Adrenal gland (tissue), 12 donors: ENCODE measurements around the gene MS4A13. TPM values are rescaled to one million over a fixed set of nuclear protein-coding genes. Genes with fewer than 3 reads are reported as not detected.
"Not testable (repeated sequence)": the region's sequence is repeated elsewhere in the genome, so short reads cannot be mapped to it uniquely, and the experiment has no call there.

ENCODE experiments used
- DNase-seq, 7 donors: peaks; one replicate each; pipeline ENCODE4 v3.0.0-alpha.2; 2019 to 2020
- H3K27ac ChIP-seq, 5 donors: fragments of 200-600 bp; sonication (generic) in 4 of 5; 1 replicate in 3 of 5; 2 replicates in 2 of 5; pipeline versions ENCODE4 v1.5.1 to v1.8.0; 2016 to 2020; ENCODE audit warnings: mild to moderate bottlenecking in 1 of 5
- H3K27me3 ChIP-seq: fragments of 200-600 bp; 2 replicates; pipeline ENCODE4 v1.8.0; 2021
- H3K36me3 ChIP-seq, 2 donors: fragments of 200-600 bp; replicated peaks in 1 of 2; 1 replicate in 1 of 2; 2 replicates in 1 of 2; pipeline versions ENCODE4 v1.5.1 to v1.8.0; 2018 to 2022
- H3K4me1 ChIP-seq, 2 donors: fragments of 200-600 bp; replicated peaks in 1 of 2; 1 replicate in 1 of 2; 2 replicates in 1 of 2; pipeline versions ENCODE4 v1.5.1 to v1.8.0; 2018 to 2021
- H3K4me3 ChIP-seq, 4 donors: fragments of 200-600 bp; sonication (generic) in 3 of 4; one replicate each; pipeline ENCODE4 v1.5.1; 2016 to 2018
- H3K9me3 ChIP-seq, 3 donors: fragments of 200-600 bp; sonication (generic) in 1 of 3; replicated peaks in 1 of 3; 1 replicate in 2 of 3; 2 replicates in 1 of 3; pipeline versions ENCODE4 v1.5.1 to v1.8.0; 2016 to 2021
- POLR2A ChIP-seq, 2 donors: fragments of 450-650 bp; IDR thresholded peaks; one replicate each; pipeline ENCODE4 v1.6.1; 2017; ENCODE audit warnings: antibody characterized with exemption in 2 of 2, mild to moderate bottlenecking in 2 of 2, moderate library complexity in 1 of 2
- WGBS, 4 donors: extraction: QIAGEN DNeasy Blood & Tissue Kit in 2 of 4; methylation state at CpG; one replicate each; pipeline versions ENCODE4 v1.1.5 to v1.1.7; 2013 to 2017; 5-methylcytosine and 5-hydroxymethylcytosine counted together
- intact Hi-C, 2 donors: fragments of 100-400 bp; cut with DNase I; formaldehyde crosslinking; loops; one replicate each; pipeline versions ENCODE4 v1.14.1 to v1.15.0; 2022 to 2023
- polyA plus RNA-seq, 3 donors: library from polyadenylated mRNA; stranded (reverse); fragments of 200-250 nt in 2 of 3; fragments of 350-450 nt in 1 of 3; fragmentation: Illumina TruSeq in 1 of 3; extraction: RNeasy Lipid Tissue Mini Kit (QIAGEN cat#74804) in 1 of 3; gene quantifications; one replicate each; pipeline ENCODE4 v1.2.3, GENCODE V29; 2013 to 2014
- total RNA-seq, 9 donors: library from RNA; depleted of rRNA in 4 of 9; stranded (reverse); fragments of >200 nt in 4 of 9; fragments of 120-200 nt in 1 of 9; fragmentation: NEBNext Ultra II Directional in 1 of 9; extraction: Animal tissue kit (Norgen Biotek cat#: 25700) in 1 of 9; gene quantifications; one replicate each; pipeline versions ENCODE4 v1.1.0 to v1.2.4, GENCODE V29; 2013 to 2023
- TF ChIP-seq, protein P1 (sequence below), 6 experiments: fragments of 450-650 bp in 4 of 6; fragments of 200-600 bp in 2 of 6; sonication (generic) in 1 of 6; IDR thresholded peaks; 1 replicate in 5 of 6; 2 replicates in 1 of 6; pipeline versions ENCODE4 v1.5.1 to v1.8.0; 2016 to 2021; ENCODE audit warnings: antibody characterized with exemption in 6 of 6, mild to moderate bottlenecking in 2 of 6, moderate library complexity in 1 of 6
- donor health status: healthy with polysubstance abuse.
- donor health status: Bipolar disorder and iron deficiency.
- donor health status: DM: yes; HTN: yes; CAD: no.
- donor health status: DM: no; HTN: no; CAD: no.
- donor health status: DM: no; HTN: no; CAD: no.
- donor health status: DM: yes; HTN: yes; CAD: no.

The MS4A13 gene
- total and polyA plus RNA-seq, 12 donors: not detected

DNA sequence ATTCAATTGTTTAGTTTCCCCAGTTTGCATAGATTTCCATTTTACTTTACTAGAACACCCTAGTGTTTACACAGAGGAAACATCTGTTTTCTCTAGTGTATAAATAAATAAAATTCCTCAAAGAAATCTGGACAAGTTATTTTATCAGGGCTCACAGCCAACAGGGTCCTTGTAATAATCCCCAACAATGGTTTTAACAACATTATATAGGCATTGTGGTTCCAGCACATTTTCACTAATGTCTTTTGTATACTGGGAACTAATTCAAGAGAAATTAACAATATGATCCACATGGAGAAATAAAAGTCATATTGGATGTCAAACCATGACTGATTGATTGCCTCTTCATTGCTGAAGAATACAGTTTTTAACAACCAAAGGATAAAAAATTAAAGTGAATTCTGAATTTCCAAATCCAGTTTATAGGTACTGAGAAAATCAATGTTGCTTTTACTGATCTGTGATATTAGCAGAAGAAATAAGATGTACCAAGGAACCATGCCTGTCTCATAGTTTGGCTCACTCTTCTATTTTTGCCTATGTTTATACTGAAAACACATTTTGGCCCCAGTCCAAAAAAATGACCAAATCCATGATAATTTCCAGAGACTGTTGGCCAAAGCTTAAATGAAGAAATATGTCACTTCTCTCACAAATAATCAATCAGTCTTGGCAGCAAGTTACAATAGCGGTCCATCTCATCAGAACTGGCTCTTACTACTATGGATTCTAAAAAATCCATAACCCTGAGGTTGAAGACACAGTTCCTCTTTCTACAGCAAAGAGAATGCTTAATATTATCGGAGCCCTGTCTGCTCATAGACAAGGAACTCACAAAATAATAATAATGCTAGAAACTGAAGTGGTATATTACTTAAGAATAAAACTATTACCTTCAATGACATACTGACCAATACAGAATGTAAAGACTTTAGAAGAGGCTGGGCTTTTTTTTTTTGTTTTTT is 1.4 kb upstream of the MS4A13 start:
- no peak for TF ChIP-seq POLR2A (IDR thresholded peaks at IDR 0.05)
- TF ChIP-seq, protein P1, sequence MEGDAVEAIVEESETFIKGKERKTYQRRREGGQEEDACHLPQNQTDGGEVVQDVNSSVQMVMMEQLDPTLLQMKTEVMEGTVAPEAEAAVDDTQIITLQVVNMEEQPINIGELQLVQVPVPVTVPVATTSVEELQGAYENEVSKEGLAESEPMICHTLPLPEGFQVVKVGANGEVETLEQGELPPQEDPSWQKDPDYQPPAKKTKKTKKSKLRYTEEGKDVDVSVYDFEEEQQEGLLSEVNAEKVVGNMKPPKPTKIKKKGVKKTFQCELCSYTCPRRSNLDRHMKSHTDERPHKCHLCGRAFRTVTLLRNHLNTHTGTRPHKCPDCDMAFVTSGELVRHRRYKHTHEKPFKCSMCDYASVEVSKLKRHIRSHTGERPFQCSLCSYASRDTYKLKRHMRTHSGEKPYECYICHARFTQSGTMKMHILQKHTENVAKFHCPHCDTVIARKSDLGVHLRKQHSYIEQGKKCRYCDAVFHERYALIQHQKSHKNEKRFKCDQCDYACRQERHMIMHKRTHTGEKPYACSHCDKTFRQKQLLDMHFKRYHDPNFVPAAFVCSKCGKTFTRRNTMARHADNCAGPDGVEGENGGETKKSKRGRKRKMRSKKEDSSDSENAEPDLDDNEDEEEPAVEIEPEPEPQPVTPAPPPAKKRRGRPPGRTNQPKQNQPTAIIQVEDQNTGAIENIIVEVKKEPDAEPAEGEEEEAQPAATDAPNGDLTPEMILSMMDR (IDR thresholded peaks at IDR 0.05): no peak
- no peak overlapping the region for H3K4me3 ChIP-seq
- WGBS, 4 donors: 51 to 68% (median 55%) methylated on average over 2 of the region's 2 CpGs
- no peaks in the 10 kb centered on the region for H3K27me3 ChIP-seq
- no peaks in the 10 kb centered on the region for H3K4me1 ChIP-seq
- DNase-seq: no peak
- no peaks in the 10 kb centered on the region for H3K9me3 ChIP-seq
- no peak overlapping the region for H3K27ac ChIP-seq
- intact Hi-C loops: no loop called here
- no peaks in the 10 kb centered on the region for H3K36me3 ChIP-seq

DNA sequence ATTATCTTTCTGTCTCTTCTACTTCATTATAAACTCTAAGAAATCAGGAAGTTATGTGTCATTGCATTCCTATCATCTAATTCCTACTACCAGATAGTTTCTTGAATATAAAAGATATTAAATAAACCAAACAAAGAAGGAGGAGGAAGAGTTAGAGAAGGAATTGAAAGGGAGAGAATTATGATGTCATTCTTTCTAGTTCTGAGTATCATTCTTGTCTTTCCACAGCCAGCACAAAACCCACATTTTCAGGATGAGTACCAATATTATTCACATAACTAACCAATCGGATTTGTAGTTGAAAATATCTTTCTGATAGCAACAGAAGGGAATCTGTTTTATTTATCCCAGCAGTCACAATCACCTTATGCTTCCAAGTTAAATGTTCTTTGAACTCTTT is 13.3 kb downstream of the MS4A13 start:
- Histone ChIP-seq H3K36me3 (no peaks in the 10 kb centered on the region), H3K9me3 (no peaks in the 10 kb centered on the region), H3K4me1 (no peaks in the 10 kb centered on the region), H3K27ac (no peak overlapping the region), H3K27me3 (no peaks in the 10 kb centered on the region), H3K4me3 (no peak overlapping the region)
- no peak for TF ChIP-seq POLR2A (IDR thresholded peaks at IDR 0.05)
- TF ChIP-seq, protein P1 (IDR thresholded peaks at IDR 0.05): no peak
- intact Hi-C loops: no loop called here
- WGBS, 4 donors: 53 to 65% (median 58%) methylated on average over 1 of the region's 1 CpG
- no peak for DNase-seq

DNA sequence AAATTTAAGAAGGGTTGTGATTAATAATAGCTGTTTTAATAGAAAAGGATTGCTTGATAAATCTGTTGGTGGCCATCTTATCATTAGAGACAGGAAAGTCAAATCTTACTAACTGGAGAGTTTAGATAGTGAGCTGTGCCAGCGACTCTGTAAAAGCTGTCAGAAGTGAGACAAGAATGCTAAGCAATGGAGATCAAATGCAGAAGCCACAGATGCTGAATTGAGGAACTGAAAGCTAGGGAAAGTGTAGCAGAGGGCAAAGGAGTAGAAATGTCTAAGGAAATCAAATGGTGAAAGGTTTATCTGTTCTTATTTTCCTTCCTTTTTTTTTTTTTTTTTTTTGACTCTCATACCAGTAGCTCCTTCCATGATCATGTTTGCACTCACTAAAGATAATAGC is 13.7 kb downstream of the MS4A13 start:
- no peak overlapping the region for H3K4me3 ChIP-seq
- no peaks in the 10 kb centered on the region for H3K9me3 ChIP-seq
- H3K27me3 ChIP-seq: no peaks in the 10 kb centered on the region
- no peaks in the 10 kb centered on the region for H3K36me3 ChIP-seq
- 49 to 55% (median 53%) methylated on average over 1 of the region's 1 CpG for WGBS, 4 donors
- TF ChIP-seq, protein P1 (IDR thresholded peaks at IDR 0.05): no peak
- H3K27ac ChIP-seq: no peak overlapping the region
- H3K4me1 ChIP-seq: no peaks in the 10 kb centered on the region
- intact Hi-C loops: no loop called here
- peak in 1 of 7 donors; percentile 2 for DNase-seq

DNA sequence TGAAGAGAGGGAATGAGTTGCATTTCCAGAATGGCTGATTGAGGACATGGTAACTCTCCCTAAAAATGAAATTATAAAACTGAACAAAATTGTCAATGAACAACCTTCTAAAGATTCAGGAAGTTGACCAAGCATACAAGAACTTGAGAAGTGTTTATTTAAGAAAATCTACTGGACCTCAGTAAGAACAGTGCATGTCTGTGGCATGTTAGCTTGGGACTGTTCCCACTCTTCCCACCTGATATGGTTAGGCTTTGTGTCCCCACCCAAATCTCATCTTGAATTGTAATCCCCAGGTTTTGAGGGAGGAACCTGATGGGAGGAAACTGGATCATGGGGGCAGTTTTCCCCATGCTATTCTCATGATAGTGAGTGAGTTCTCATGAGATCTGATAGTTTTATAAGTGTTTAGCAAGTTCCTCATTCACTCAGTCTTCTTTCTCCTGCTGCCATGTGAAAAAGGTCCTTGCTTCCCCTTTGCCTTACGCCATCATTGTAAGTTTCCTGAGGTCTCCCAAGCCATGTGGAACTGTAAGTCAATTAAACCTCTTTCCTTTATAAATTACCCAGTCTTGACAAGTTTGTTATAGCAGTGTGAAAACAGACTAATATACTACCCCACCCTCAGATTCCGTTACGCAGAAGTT is 15.4 kb downstream of the MS4A13 start:
- Histone ChIP-seq H3K27ac (no peak overlapping the region), H3K4me1 (no peaks in the 10 kb centered on the region), H3K36me3 (no peaks in the 10 kb centered on the region), H3K4me3 (no peak overlapping the region), H3K27me3 (no peaks in the 10 kb centered on the region), H3K9me3 (no peaks in the 10 kb centered on the region)
- intact Hi-C loops: no loop called here
- DNase-seq: peak in 2 of 7 donors; percentile 3 to 15
- 50 to 62% (median 56%) methylated on average over 3 of the region's 3 CpGs for WGBS, 4 donors
- TF ChIP-seq POLR2A (IDR thresholded peaks at IDR 0.05): no peak
- TF ChIP-seq, protein P1 (IDR thresholded peaks at IDR 0.05): no peak

DNA sequence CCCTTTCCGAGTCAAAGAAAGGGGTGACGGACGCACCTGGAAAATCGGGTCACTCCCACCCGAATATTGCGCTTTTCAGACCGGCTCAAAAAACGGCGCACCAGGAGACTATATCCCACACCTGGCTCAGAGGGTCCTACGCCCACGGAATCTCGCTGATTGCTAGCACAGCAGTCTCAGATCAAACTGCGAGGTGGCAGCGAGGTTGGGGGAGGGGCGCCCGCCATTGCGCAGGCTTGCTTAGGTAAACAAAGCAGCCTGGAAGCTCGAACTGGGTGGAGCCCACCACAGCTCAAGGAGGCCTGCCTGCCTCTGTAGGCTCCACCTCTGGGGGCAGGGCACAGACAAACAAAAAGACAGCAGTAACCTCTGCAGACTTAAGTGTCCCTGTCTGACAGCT is 17.2 kb downstream of the MS4A13 start:
- H3K9me3 ChIP-seq, H3K36me3 ChIP-seq, DNase-seq, H3K27me3 ChIP-seq, H3K27ac ChIP-seq, H3K4me3 ChIP-seq, H3K4me1 ChIP-seq, intact Hi-C loops: not testable (repeated sequence)
- WGBS, 4 donors: 90 to 100% (median 93%) methylated on average over 9 to 18 of the region's 18 CpGs

DNA sequence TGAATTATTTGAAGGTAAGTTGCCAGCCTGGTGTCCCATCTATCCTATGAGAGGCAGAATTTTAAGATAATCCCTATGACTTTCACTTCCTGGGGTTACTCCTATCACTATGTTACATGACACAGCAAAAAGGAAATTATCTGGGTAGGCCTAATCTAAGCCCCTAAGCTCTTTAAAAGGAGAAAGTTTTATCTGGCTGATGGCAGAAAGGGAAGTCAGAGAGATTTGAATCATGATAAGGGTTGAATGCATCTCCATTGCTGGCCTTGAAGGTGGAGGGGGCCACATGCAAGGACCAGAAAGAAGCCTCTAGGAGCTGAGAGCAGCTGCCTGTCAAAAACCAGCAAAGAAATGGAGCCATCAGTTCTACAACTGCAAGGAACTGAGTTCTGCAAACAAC is 23.4 kb downstream of the MS4A13 start:
- H3K27ac ChIP-seq, H3K9me3 ChIP-seq, intact Hi-C loops, H3K27me3 ChIP-seq, H3K4me1 ChIP-seq, H3K4me3 ChIP-seq, DNase-seq, H3K36me3 ChIP-seq: not testable (repeated sequence)
